Retina (tissue), 1 donor: ENCODE measurements around the gene STRN4.

Source experiments
- DNase-seq: peaks from one replicate; pipeline ENCODE4 v3.0.0-alpha.2; 2016

Gene STRN4

DNA sequence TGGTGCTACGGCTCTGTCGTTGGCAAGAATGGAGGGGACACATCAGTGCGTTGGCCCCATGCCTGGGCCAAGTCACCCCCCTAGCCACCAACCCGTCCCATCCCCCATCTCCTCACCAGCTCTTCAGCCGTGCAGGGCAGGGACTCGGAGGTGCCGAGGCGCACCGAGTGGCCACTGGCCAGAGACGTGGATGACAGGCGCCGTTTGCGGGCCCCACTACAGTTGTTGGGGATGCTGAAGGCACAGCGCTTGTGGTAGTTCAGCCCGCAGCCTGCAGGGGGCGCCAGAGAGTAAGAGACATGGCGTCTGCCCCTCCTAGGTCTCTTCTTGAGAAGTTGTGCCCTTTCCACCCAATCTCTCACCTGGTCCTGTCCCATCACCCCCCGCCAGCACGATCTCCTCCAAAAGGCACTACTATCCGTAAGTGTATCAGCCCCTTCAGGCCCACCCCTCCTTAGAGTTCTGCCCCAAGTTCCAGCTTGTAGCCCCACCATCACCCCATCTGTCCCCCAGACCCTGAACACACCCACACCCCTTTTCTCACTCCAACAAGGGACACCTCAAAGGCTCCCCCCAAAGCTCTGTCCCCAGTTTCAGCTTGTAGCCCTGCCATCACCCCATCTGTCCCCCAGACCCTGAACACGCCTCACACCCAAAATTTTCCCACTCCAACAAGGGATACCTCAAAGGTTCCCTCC lies 41.7 kb downstream of the STRN4 start:
- DNase-seq: peak; percentile 66

DNA sequence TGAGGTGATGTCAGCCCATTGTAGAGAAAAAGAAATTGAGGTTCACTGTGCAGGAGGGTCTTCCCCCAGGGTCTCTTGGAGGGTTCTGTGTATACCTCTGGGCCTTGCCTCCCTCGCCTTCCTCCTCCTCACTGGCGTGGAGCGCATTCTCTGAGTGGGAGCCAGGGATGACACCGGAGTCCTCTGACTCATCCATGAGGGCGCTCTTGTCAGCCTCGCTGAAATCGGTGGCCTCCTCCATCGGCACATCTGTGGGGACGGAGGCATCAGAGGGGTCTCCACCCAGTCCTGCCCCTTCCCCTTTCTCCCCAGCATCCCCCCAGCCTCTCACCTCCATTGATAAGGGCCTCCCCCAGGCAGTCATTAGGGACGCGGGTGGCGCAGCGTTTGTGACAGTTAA lies 45.5 kb downstream of the STRN4 start:
- no peak for DNase-seq

DNA sequence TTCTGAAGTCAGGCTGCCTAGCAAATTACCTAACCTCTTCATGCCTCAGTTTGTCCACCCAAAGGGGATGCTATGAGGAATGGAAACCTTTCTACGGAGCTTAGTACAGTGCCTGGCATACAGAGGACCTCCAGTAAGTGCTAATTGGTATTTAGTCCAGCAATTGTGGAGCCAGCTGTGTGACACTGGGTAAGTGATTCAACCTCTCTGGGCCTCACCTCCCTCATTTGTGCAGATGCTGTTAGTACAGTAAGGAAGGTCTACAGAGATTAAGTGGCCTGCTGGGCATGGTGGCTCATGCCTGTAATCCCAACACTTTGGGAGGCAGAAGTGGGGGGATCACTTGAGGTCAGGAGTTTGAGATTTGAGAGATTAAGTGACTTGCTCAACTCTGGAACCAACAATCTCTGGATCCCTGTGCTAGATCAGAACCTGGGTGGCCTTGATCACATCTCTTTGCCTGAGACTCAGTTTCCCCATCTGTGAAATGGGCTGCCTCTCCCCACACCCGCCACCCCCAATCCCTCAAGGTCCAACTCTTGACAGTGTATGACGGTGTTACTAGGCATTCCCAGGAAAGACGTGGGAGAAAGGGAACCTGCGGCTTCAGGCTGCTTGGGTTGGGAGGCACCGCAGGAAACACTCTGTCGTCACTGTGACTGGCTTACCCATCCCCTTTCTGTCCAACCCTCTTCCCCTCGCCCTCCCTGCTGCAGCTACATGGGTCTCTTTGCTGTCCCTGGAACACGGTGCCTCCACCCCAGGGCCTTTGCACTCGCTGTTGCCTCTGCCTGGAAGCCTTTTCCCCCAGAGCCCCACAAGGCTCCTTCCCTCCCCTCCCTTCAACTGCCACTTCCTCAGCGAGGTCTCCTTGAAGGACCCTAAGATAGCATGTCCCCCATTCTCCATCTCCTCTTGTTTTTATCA lies 47.6 kb downstream of the STRN4 start:
- DNase-seq: no peak

DNA sequence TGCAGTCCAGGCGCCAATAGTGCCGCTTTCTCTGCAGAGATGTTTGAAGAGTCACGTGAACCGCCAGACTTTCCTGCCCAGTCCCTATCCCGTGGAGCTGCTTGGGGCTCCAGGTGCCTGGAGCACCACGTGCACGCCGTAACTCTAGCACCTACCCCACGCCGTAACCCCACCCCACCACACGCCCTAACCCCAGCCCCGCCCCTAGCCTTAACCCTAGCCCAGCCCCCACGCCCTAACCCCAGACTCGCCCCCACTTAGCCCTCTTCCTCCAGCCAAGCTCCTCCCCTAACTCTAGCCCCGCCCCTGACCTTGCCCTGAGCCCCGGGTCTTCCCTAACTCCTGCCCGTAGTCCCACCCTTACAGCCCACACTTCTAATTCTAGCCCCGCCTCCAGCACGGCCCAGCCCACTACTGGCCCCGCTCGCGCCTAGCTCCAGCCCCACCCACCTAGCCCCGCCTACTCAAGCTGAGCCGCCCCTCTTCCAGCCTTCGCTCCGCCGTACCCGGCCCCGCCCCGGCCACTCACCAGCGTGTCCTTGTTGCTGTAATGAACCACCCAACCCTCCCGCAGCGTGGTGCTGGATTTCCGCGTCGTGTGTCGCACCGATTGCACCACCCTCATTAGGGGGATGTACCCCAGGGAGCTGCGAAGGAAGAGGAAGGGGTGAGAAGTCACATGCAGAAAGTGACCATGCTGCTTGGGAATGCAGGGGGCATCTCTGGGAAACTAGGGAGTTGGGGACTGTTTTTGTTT lies 48.9 kb downstream of the STRN4 start:
- peak; percentile 82 for DNase-seq

DNA sequence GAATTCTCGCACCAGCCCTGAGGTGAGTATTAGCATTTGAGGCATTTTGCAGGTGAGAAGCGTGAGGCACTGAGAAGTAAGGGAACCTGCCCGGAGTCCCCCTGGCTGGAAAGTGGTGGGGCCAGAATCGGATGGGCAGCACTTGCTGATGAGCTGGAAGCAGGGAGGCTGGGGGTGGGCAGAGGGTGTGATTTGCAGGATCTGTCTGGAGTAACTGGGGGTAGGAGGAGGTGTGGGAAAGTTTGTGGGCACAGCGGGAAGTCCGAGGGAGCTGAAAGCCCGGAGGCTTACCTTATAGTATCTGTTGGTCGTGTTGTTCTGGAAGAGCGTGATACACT lies 49.4 kb downstream of the STRN4 start:
- no peak for DNase-seq

DNA sequence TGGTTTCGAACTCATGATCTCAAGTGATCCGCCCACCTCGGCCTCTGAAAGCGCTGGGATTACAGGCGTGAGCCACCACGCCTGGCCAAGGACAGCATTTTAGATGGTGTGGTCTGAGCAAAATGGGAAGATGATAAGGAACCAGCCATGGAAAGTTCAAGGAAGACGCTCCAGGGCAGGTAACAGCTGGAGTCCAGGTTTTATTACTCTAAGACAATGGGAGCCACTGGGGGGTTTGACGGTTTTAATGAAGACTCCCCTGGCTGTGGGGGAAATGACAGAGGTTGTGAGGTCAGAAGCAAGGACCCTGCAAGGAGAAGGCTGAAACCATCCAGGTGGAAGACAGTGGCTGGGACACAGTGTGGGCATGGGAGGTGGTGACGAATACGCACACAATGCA lies 50.2 kb downstream of the STRN4 start:
- no peak for DNase-seq

DNA sequence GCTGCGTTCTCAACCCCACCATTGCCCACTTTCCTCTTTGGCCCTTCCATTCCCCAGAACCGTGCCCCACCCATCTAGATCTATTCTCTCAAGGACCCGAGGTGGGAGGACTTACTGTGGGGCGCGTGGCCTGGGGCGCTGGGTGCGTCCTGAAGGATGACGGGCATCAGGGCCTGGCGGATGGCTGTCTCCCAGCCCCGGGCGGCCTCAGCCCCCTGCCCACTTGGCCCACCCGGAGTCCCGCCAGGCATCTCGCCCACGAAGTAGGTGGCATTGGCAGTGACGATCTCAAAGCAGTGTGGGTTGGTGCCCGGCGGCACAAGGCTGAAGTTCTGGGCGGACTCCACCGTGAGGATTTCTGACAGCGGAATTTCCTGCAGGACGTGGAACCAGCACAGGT lies 52.5 kb downstream of the STRN4 start:
- no peak for DNase-seq

DNA sequence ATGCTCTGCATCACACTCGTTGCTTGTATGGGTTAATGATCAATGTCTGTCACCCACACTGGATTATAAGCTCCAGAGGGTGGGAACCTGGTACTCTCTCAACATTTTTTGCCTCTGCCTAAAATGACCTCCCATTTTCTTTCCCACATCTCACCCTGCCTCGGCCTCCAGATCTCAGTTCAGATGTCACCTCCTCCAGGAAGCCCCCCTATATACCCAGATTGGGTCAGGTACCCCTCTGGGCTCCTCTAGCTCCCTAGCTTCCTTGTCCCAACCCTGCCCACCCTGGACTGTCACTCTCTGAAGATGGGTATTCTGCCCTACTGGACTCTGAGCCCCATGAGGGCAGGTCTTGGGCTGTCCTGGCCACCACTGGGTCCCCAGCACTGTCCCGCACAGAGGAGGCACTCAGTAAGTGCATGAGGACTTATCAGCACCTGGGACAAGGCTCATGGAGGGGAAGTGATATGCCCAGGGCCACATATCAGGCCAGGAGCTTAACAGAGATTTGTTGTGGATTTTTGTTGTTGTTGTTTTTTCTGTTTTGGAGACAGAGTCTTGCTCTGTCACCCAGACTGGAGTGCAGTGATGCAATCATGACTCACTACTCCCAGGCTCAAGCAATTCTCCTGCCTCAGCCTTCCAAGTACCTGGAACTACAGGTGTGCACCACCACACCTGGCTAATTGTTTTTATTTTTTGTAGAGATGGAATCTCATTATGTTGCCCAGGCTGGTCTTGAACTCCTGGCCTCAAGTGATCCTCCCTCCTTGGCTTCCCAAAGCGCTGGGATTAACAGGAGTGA lies 53.1 kb downstream of the STRN4 start:
- DNase-seq: no peak

DNA sequence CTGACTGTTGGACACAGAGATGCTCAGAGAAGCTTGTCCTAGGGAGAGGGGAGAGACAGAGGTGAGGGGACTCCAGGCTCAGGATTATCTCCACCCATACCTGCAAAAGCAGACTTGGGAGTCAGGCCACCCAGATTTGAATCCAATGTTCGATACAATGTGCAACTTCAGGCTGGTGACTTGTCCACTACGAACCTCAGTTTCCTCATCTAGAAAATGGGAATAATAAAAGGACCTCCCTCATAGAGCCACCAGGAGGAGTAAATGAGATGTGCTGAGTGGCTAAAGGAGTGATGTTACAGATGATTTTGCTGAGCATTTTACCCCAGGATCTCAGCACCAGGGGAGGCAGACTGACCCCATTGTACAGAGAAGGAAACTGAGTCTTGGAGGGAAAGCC lies 54.3 kb downstream of the STRN4 start:
- no peak for DNase-seq

DNA sequence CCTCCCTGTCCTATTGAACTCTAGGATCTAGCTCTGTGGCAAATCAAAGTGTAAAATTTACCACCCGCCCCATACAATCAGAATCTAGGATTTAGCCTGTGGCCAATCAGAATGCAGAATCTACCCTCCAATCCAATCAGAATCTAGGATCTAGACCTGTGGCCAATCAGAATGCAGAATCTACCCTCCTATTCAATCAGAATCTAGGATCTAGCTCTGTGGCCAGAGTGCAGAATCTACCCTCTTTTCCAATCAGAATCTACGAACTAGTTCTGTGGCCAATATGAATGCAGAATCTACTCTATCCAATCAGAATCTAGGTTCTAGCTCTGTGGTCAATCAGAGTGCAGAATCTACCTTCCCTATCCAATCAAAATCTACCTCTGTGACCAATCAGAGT lies 55.1 kb downstream of the STRN4 start:
- DNase-seq: no peak

DNA sequence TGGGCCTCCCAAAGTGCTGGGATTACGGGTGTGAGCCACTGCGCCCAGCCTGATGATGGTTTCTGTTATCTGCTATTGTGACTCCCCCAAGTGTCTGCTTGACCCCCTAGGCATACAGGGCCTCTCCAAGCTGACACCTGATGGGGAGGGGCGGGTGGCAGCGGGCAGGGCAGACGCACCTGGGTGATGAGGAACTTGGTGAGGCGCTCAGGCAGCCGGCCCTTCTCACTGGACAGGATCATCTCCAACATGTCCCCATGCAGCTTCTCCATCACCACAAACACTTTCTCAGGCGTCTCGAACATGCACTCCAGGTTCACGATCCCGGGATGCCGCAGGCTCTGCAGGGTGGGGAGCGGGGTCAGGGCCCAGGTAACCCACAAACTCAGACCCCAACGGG lies 56.9 kb downstream of the STRN4 start:
- no peak for DNase-seq

DNA sequence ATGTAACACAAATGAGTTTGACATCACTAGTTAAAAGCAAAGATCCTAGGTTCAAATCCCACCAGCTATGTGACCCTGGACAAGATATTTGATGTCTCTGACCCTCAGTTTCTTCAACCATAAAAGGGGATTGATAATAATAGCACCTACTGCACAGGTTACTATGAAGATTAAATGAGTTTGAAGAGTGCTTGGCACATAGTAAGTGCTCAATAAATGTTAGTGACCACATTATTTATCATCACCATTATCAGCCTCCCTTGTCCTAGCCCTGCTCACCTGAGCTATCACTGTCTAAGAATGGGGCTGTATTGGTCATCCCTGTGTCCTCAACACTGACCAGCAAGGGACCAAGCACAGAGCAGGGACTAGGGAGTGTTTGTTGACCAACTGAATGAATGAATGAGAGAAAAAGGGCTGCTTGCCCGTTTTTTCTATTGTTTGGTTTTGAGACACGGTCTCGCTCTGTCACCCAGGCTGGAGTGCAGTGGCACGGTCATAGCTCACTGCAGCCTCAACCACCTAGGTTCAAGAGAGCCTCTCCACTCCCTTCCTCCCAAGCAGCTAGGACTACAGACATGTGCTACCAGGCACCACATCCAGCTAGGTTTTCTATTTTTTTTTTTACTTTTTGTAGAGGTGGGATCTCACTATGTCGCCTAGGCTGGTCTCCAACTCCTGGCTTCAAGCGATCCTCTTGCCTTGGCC lies 58.7 kb downstream of the STRN4 start:
- no peak for DNase-seq

DNA sequence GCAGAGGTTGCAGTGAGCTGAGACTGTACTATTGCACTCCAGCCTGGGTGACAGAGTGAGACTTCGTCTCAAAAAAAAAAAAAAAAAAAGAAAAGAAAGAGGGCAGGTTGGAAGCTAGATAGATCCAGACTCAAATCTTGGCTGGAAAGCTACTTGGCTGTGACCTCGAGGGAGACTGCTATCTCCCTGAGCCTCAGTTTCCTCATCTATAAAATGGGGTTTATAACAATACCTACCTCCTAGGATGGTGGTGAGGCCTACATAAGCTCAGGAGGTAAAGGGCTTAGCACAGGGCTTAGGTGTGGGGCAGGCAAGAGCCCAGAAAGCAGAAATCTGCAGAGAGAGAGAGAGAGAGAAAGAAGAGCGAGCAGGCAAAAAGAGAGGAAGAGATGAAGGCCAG lies 61.1 kb downstream of the STRN4 start:
- DNase-seq: no peak

DNA sequence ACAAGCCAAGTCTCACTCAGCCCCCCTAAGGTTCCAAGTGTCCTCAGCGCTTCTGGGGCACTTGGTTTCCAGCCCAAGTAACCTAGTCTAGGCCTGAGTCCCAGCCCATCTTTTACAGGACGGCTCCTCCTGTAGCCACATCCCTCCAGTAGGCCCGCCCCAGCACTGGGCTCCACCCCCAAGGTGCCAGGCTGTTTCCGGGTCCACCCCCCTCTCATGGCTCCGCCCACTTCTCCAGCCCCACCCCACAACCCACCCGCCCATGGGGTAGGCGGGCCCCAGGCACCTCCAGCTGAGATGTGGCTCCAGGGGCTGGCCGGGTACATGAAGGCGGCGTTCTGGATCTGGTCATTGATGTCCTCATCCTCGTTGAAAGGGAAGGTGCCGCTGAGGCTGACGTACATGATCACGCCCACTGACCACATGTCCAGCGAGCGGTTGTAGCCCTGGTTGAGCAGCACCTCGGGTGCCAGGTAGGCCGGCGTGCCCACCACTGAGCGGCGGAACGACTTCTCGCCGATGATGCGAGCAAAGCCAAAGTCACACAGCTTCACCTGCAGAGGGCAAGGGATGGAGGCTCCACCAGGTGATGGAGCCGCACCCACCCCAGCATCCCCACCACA lies 68.0 kb downstream of the STRN4 start:
- DNase-seq: no peak

DNA sequence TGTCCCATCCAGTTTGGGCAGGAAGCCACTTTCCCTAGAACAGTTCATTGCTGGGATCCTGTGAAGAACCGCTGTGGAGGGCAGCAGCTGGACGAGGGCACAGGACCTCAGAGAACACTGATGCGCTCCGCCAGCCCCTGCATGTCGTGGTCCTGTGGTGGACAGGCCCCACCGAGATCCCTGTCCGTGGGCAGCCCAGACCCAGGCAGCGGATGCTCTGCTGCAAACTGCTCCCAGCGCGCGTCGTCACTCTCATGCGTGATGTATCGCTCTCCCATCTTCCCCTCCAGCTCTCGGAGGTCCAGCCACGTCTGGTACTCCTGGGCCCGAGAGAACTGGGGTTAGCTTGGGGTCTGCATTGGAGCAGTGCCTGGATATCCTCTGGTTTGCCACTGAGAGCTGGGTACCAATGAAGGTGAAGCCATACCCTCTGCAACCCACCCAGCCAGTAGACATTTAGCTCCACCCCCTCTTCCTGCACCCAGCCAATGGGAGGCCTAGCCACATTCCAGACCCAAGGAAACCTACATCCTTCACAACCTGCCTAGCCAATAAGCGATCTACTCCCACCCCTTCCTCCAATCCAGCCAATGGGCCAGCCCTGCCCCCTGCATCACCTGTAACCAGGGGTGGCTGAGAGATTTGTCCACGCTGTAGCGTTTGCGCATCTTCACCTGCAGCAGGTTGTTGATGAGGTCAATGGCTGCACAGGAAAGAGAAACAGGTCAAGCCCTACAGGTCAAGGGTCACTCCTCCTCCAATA lies 71.7 kb downstream of the STRN4 start:
- DNase-seq: no peak

DNA sequence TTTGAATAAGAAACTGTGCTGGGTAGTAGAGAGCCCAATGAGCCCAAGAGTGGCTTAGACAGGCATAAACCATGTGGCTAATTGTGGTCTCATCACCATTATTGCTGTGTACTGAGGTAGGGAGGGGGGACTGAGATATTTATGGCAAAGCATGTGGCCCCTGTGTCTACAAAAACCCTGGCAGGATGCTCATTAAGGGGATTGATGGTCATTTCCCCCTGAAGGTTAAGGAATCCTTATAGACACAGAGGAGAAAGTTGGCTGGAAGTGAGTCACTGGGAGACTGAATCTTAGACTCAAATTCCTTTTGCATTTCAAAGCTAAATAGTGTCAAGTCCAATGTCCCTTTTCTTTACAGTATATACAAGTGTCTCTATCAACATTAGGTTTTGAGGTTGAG lies 75.4 kb downstream of the STRN4 start:
- DNase-seq: no peak
